HL-60/S4 treated with phorbol 12-myristate 13-acetate at 8.2 ng/mL for 4 days and 3 days (cell line): ENCODE data around the gene DPEP1.

Source experiments
- in situ Hi-C: fragments of 300-500 bp; cut with MboI; formaldehyde crosslinking; loops from 2 replicates; pipeline ENCODE4 v1.15.0; 2022; ENCODE audit warnings: low sequenced_read_pairs

DPEP1 gene

DNA sequence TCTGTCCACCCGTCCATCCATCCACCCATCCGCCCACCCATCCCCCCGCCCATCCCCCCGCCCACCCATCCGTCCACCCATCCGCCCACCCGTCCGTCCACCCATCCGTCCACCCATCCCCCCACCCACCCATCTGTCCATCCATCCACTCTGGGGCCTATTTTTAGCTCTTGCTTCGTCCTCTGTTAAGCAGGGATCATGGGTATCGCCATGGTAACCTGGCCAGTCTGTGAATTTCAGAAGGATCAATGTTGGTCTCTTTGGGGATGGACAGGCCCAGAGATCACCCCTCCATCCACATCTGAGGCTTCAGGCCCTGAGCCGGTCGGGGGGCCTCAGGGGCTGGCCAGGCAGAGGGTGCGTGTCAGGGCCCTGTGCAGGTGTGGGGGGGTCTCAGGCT lies 15.2 kb upstream of the DPEP1 start:
- in situ Hi-C loops: no loop called here

- in situ Hi-C loops: no loop called here
Observed at GRCh38 chr16:89599451-89599858, 14.0 kb upstream of the DPEP1 start.

- in situ Hi-C loops: no loop called here
Observed at GRCh38 chr16:89599902-89600301, 13.5 kb upstream of the DPEP1 start.

DNA sequence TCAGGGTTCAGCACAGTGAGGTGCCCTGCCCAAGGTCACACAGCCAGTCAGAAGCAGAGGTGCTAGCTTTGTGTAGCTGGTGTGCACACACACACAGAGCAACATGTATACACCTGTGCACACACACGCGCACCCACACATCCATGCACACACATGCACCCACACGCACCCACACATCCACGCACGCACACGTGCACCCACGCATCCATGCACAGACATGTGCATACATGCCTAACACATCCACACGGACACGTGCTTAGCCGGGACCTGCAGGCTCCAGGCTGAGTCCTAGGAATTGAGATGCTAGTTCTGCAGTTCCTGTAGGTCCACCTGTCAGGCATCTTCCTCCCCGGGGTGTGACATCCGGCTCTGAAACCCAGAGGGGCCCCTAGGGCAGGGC lies 13.0 kb upstream of the DPEP1 start:
- in situ Hi-C loops: no loop called here

DNA sequence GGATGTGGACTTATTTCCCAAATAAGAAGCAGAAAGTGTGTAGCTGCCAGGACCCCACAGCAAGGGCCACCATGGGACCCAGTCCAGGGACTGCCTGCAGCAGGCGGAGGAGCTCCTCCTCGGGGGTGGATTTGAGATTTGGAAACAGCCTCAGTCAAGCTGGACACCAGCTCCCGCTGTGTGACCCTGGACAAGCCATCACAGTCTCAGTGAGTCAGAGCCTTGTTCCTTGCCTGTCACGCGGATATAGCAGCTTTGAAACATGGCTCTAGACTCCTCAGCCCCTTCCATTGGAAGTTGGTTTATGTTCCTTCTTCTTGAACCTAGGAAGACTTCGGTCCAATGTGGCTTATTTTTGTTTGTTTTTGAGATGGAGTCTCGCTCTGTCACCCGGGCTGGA lies 12.5 kb upstream of the DPEP1 start:
- in situ Hi-C loops: no loop called here

GRCh38 chr16:89601906-89602272 lies 11.6 kb upstream of the DPEP1 start:
- in situ Hi-C loops: no loop called here

DNA sequence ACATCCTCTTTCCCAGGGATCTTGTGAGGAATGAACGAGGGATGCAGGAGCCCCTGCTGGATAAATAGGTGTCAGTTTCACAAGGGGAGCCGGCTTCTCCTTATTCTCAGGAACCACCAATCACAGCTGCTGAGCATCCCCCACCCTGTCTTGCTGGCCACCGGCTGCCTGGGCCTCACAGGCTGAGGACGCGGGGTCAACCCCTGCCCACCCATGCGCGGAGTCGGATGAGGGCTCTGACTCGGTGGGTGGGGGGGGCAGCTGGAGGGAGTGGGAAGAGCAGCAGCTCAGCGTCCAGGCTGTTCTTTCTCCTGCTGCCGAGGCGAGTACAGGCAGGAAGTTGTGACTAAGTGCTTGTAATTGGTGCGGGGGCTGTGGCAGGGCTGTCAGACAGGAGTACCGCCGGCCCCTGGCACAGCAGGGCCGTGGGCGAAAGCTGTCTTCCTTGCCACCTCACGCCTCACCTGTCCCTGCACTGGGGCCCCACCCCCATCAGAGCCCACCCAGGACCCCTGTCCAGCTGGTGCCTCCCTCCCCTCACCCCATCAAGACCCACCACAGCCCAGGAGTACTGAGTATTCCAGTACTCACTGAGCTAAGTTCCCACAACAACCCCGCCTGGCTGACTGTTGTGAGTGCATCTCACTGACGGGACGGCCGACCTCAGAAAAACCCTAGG lies 11.0 kb upstream of the DPEP1 start:
- in situ Hi-C loops: no loop called here

- in situ Hi-C loops: no loop called here
Observed at GRCh38 chr16:89602952-89603590, 10.4 kb upstream of the DPEP1 start.

DNA sequence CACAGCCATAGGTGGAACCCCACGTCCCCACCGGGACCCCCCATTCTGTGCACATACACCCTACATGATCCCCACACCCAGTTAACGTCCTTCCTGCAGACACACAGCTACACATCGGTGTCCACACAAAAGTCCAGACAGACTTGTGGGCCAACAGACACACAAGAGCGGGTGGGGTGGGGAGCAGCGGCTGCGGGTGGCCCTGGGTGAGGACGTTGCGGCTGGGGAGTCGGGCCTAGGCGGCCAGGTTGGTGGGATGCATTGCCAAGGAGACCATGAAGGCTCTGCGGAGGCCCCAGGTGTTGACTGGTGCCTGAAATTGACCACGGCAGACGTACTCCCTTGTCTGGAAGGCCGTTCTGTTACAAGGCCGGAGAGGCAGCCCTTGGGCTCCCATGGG lies 8.7 kb upstream of the DPEP1 start:
- in situ Hi-C loops: no loop called here

DNA sequence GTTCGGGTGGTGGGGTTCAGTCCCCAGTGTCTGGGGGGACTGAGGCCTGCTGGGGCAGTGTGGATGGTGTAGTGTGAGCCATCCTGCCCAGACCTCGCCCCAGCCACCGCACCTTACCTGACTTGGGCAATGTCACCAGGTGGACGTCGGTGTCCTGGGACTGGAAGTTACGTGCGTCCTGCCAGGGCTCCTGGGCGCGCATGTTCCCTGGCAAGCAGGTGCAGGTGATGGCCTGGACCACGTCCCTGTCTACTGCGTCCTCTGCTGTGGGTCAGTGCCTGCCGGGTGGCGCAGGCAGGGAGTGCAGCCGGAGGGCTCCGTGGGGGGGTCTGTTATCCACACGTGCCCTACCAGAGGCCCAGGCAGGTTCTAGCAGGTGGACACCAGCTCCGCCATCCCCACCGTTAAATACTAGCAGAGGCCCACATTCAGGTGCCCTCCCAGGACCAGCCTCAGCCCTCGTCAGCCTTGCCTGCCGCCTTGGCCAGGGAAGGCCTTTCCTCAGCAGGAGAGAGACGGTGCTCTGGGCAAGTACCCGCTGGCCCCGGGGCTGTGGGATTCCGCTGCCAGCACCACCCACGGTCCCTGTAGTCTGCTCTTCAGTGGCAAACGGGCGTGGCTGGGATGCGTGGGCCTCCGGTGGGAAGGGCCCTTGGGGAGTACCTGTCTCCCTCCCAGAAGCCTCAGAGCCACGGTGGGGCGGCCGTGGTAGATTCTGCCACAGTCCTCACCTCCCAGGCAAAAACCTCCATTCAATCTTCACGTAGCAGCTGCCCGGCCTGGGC lies 8.1 kb upstream of the DPEP1 start:
- in situ Hi-C loops: no loop called here

GRCh38 chr16:89606006-89606405 lies 7.4 kb upstream of the DPEP1 start:
- in situ Hi-C loops: no loop called here

GRCh38 chr16:89607453-89607852 lies 6.0 kb upstream of the DPEP1 start:
- in situ Hi-C loops: no loop called here

- in situ Hi-C loops: no loop called here
Observed at GRCh38 chr16:89607937-89608740, 5.3 kb upstream of the DPEP1 start.

DNA sequence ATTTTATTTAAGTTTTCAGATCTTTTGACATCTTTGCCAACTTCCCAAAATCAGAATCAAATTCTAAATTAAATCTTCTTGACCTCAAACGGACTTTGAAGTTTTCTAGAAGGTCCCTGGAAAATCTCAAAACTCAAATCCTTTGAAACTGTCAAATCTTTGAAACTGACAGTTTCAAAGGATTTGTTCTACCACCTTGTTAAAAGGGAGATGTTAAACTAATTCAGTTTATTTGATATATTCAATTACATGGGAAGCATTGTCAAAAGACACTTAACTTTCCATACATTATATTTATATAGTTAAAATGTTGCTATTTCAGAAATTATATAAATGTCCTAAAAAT lies 3.4 kb upstream of the DPEP1 start:
- in situ Hi-C loops: no loop called here

- in situ Hi-C loops: no loop called here
Observed at GRCh38 chr16:89612415-89613166, 851 bp upstream of the DPEP1 start.

GRCh38 chr16:89613954-89614459 lies 565 bp downstream of the DPEP1 start:
- in situ Hi-C loops: no loop called here

DNA sequence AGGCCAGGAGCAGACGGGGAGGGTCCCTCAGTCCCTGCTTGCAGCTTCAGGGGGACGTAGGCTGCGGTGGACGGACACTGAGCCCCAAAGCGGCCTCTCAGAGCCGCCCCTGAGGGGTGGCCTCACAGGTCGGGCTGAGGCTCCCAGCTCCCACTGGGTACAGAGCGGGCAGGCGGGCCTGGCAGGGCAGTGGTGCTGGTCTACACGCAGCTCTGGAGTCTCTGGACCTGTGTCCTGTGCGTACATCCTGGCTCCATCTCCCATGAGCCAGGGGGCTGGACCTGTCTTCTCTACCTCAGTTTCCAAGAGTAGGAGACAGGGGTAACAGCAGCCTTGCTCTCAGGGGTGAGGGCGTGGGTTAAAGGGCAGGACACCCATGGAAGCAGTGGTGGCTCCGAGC lies 1.7 kb downstream of the DPEP1 start:
- in situ Hi-C loops: no loop called here

- in situ Hi-C loops: no loop called here
Observed at GRCh38 chr16:89615596-89616090, 2.2 kb downstream of the DPEP1 start.

- in situ Hi-C loops: no loop called here
Observed at GRCh38 chr16:89616623-89617022, 3.2 kb downstream of the DPEP1 start.

DNA sequence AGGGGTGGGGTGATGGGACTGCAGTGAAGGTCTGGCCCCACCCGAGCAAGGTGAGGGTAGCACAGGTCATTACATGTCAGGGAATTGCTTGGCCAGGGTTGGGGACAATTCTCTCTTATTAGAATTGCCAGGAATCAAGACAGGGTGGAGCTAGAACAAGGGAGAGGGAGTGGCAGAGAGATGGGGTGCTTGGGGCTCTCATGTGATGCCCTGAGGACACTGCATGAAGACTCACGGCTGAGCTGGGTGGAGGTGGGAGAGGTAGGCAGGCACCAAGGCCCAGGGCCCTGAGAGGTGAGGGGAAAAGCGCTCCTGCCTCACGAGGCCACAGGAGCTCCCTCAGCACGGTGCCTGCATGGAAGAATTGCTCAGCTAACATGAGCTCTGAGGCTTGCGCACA lies 3.6 kb downstream of the DPEP1 start:
- in situ Hi-C loops: no loop called here
